ENCODE data around the gene CIROP. TPM values are rescaled to one million over a fixed set of nuclear protein-coding genes. Genes with fewer than 3 reads are reported as not detected.
A peak's percentile ranks its signal among the peaks of the same experiment; 100 is the strongest.

Gene CIROP
- total and polyA plus RNA-seq, 2 donors (not counting 1 experiment from before 2014, with no cell fraction given): not detected

DNA sequence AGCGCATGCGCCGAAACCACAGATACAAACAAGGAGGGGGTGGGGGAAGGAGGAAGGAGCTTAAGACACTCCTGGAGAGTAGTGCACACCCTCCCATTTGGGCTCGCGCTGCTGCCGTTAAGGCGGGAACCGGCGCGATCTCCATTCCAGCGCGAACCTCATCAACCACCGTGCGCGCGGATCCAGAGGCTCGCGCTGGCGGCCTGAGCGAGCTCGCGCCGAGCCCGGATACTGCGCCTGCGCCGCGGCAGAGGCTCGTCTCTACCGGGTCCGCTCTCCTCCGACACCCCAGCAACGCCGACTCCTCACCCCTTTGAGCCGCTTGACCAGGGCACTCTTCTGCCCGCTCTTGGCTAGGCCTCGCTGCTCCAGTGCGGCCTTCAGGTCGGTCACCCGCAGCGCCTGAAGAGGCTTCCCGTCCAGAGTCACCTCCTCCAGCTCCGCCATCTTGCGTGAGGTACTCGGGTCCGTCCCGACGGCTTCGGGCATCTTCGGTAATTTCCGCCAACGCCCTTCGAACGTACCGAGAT is 10.1 kb downstream of the CIROP start, which contains the start of gene ACIN1:
Gene ACIN1, minus strand, starts transcription at position 471 of the 530 bp plus-strand sequence. Its CDS starts 24 bp downstream, at position 447.
- peaks cover 20 to 24% of the 10 kb centered on the region in 2 donors for H3K4me1 ChIP-seq (ENCODE audit: control insufficient read depth in 2 of 2, insufficient read depth in 2 of 2, low read length in 2 of 2)

More for the DNA sequence above, 10.1 kb downstream of the CIROP start, which contains the start of gene ACIN1:
- Histone ChIP-seq H3K9me3 (ENCODE audit: control extremely low read depth in 1 of 3, control insufficient read depth in 2 of 3, insufficient read depth in 1 of 3, low read length in 2 of 3) (no peaks in the 10 kb centered on the region), H3K27me3 (replicated peaks in 1 of 4; ENCODE audit: control extremely low read depth in 1 of 4, control insufficient read depth in 3 of 4, insufficient read depth in 4 of 4, low read length in 3 of 4) (no peaks in the 10 kb centered on the region), H4K20me1 (ENCODE audit: control insufficient read depth, insufficient read depth, low read length, poor library complexity, severe bottlenecking) (peaks cover 47% of the 10 kb centered on the region), H3K79me2 (ENCODE audit: control insufficient read depth, insufficient read depth, low read length) (peaks cover 91% of the 10 kb centered on the region), H3K36me3 (replicated peaks in 1 of 2; ENCODE audit: control extremely low read depth in 1 of 2, control insufficient read depth in 1 of 2, extremely low read depth in 1 of 2, insufficient read depth in 2 of 2, low read length in 1 of 2) (peaks cover 10 to 57% of the 10 kb centered on the region in 2 experiments), H2AFZ (ENCODE audit: insufficient read depth, low read depth, low read length, poor library complexity, severe bottlenecking) (peak within 1 kb of the TSS; percentile 88), H3K4me3 (ENCODE audit: control extremely low read depth in 1 of 5, extremely low read depth in 1 of 5, insufficient read depth in 1 of 5, low read depth in 2 of 5, low read length in 4 of 5) (peak within 1 kb of the TSS; percentile 76 to 99 (median 94)), H3K27ac (ENCODE audit: low read length in 2 of 2) (peak within 1 kb of the TSS; percentile 92 to 97), H3K9ac (ENCODE audit: low read length) (peak within 1 kb of the TSS; percentile 99), H3K4me2 (replicated peaks; ENCODE audit: low read depth, low read length, poor library complexity, severe bottlenecking) (peak within 1 kb of the TSS; percentile 89)
- H3K9me3 Mint-ChIP-seq (ENCODE audit: insufficient read depth): no peaks in the 10 kb centered on the region
- ChIA-PET CTCF (interaction anchor here (0.8 to 2.9 kb wide), 22 partner anchors 9 to 538 kb away, joined by 3 to 30 read pairs (median 4); partner anchors contain the start of genes PABPN1 and PPP1R3E), POLR2A (interaction anchor here (0.5 to 2.0 kb wide), 17 partner anchors 11 to 1020 kb away, joined by 3 to 20 read pairs (median 4); partner anchors contain the start of genes ABHD4, CDH24, DCAF11 and PABPN1)
- H3K4me3 Mint-ChIP-seq: no peak within 1 kb of the TSS
- peaks cover 33% of the 10 kb centered on the region for H3K4me1 Mint-ChIP-seq
- no peak for DNase-seq
- H3K27ac Mint-ChIP-seq: no peak within 1 kb of the TSS
- TF ChIP-seq, protein P1, sequence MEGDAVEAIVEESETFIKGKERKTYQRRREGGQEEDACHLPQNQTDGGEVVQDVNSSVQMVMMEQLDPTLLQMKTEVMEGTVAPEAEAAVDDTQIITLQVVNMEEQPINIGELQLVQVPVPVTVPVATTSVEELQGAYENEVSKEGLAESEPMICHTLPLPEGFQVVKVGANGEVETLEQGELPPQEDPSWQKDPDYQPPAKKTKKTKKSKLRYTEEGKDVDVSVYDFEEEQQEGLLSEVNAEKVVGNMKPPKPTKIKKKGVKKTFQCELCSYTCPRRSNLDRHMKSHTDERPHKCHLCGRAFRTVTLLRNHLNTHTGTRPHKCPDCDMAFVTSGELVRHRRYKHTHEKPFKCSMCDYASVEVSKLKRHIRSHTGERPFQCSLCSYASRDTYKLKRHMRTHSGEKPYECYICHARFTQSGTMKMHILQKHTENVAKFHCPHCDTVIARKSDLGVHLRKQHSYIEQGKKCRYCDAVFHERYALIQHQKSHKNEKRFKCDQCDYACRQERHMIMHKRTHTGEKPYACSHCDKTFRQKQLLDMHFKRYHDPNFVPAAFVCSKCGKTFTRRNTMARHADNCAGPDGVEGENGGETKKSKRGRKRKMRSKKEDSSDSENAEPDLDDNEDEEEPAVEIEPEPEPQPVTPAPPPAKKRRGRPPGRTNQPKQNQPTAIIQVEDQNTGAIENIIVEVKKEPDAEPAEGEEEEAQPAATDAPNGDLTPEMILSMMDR (IDR thresholded peaks at IDR 0.05): no peak
- no peak for TF ChIP-seq EZH2 (IDR thresholded peaks at IDR 0.05; ENCODE audit: borderline replicate concordance, insufficient read depth, low read depth, low read length, poor library complexity, severe bottlenecking)
- intact Hi-C loops (cut with micrococcal nuclease): loop anchor here (1.0 to 10.0 kb wide), 13 partner anchors 18 to 1830 kb away; partner anchors contain the start of genes CDH24, EMC9, HNRNPC and HOMEZ
- H3K27me3 Mint-ChIP-seq: no peaks in the 10 kb centered on the region
- ATAC-seq (ENCODE audit: low read depth): peak; percentile 22
- under 1% methylated on average over 52 of the region's 55 CpGs for WGBS (ENCODE audit: insufficient coverage)
